ENCODE data around the gene MRNIP.

- TF ChIP-seq, protein P1, sequence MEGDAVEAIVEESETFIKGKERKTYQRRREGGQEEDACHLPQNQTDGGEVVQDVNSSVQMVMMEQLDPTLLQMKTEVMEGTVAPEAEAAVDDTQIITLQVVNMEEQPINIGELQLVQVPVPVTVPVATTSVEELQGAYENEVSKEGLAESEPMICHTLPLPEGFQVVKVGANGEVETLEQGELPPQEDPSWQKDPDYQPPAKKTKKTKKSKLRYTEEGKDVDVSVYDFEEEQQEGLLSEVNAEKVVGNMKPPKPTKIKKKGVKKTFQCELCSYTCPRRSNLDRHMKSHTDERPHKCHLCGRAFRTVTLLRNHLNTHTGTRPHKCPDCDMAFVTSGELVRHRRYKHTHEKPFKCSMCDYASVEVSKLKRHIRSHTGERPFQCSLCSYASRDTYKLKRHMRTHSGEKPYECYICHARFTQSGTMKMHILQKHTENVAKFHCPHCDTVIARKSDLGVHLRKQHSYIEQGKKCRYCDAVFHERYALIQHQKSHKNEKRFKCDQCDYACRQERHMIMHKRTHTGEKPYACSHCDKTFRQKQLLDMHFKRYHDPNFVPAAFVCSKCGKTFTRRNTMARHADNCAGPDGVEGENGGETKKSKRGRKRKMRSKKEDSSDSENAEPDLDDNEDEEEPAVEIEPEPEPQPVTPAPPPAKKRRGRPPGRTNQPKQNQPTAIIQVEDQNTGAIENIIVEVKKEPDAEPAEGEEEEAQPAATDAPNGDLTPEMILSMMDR (IDR thresholded peaks at IDR 0.05; ENCODE audit: insufficient read depth, low read length, poor library complexity, severe bottlenecking) = no peak
- no peak for TF ChIP-seq EZH2phosphoT487 (conservative IDR thresholded peaks at IDR 0.05; ENCODE audit: low read length)
These were observed 19.8 kb upstream of the MRNIP start for GRCh38 chr5:179878222-179879002.

All from SU-DHL-6 (cell line).